Endothelial cell of umbilical vein (primary cell): Measurements from ENCODE around the gene BCAR1. TPM values are rescaled to one million over a fixed set of nuclear protein-coding genes. Genes with fewer than 3 reads are reported as not detected.

ENCODE experiments used
- BruUV-seq: library from RNA; stranded (reverse); fragments of 400-500 nt; replicated peaks from 2 replicates; lab custom pipeline; 2021; lab: Mats Ljungman, UMichigan
- CTCF ChIA-PET: fragments of 300-600, 350-600 bp; sonication (Branson Sonifier 250); formaldehyde crosslinking; loops from one replicate; lab custom pipeline; 2021; ENCODE audit warnings: antibody characterized with exemption, inconsistent platforms; lab: Charles Lee
- POLR2A ChIA-PET: fragments of 300-600, 350-600 bp; sonication (Branson Sonifier 250); formaldehyde crosslinking; loops from one replicate; lab custom pipeline; 2021; ENCODE audit warnings: antibody characterized with exemption, inconsistent platforms; lab: Charles Lee
- DNase-seq: peaks from one replicate; pipeline ENCODE4 v3.0.0-alpha.2; 2011; ENCODE audit warnings: low read depth, low spot score
- FAIRE-seq: peaks from 2 replicates; lab custom pipeline; 2011; peaks lifted over from hg19 to GRCh38; lab: Jason Lieb, UNC
- H2AFZ ChIP-seq: 2 replicates; pipeline ENCODE4 v1.6.0; 2012; ENCODE audit warnings: low read depth, low read length, control low read depth, inconsistent platforms
- H3K27ac ChIP-seq: 2 replicates; pipeline ENCODE4 v1.5.1; 2011; ENCODE audit warnings: low read depth, mild to moderate bottlenecking, control low read depth, low read length, moderate library complexity; ENCODE audit not compliant: insufficient read depth
- H3K27me3 ChIP-seq, 2 experiments: 2 replicates each; pipeline versions ENCODE4 v1.6.0 to v1.6.1; 2011; ENCODE audit warnings: low read length in 2 of 2, mixed read lengths in 1 of 2; ENCODE audit not compliant: control insufficient read depth in 2 of 2, insufficient read depth in 2 of 2
- H3K36me3 ChIP-seq, 2 experiments: 2 replicates in 1 of 2; 3 replicates in 1 of 2; pipeline ENCODE4 v1.5.1; 2011; ENCODE audit warnings: low read length in 2 of 2, mild to moderate bottlenecking in 1 of 2, moderate library complexity in 1 of 2; ENCODE audit not compliant: control insufficient read depth in 2 of 2, insufficient read depth in 2 of 2; ENCODE audit errors: extremely low read depth in 1 of 2
- H3K4me1 ChIP-seq: 3 replicates; pipeline ENCODE4 v1.5.1; 2011; ENCODE audit warnings: mild to moderate bottlenecking, low read length; ENCODE audit not compliant: control insufficient read depth, insufficient read depth; ENCODE audit errors: extremely low read depth
- H3K4me2 ChIP-seq: 2 replicates; pipeline ENCODE4 v1.6.1; 2011; ENCODE audit warnings: low read length, control low read depth, mixed read lengths; ENCODE audit not compliant: insufficient read depth
- H3K4me3 ChIP-seq, 3 experiments: fragments of 200-600 bp in 1 of 3; sonication (generic), shearing (Covaris generic) in 1 of 3; replicated peaks in 1 of 3; 2 replicates each; pipeline ENCODE4 v1.5.1; 2011 to 2016; ENCODE audit warnings: control low read depth in 3 of 3, low read length in 3 of 3, mild to moderate bottlenecking in 2 of 3, inconsistent platforms in 1 of 3, low read depth in 1 of 3, moderate library complexity in 1 of 3; ENCODE audit not compliant: insufficient read depth in 1 of 3
- H3K79me2 ChIP-seq: 2 replicates; pipeline ENCODE4 v1.6.0; 2012; ENCODE audit warnings: low read length, inconsistent platforms; ENCODE audit not compliant: control insufficient read depth, insufficient read depth
- H3K9ac ChIP-seq: replicated peaks from 2 replicates; pipeline ENCODE3; 2011; ENCODE audit warnings: low read length, control low read depth; ENCODE audit not compliant: insufficient read depth; ENCODE audit errors: extremely low read depth
- H3K9me1 ChIP-seq: replicated peaks from 3 replicates; pipeline ENCODE4 v1.6.0; 2011; ENCODE audit warnings: mild to moderate bottlenecking, low read length; ENCODE audit not compliant: control insufficient read depth, insufficient read depth; ENCODE audit errors: extremely low read depth
- H3K9me3 ChIP-seq: replicated peaks from 2 replicates; pipeline ENCODE4 v1.5.1; 2012; ENCODE audit warnings: low read length, inconsistent platforms; ENCODE audit not compliant: control insufficient read depth, insufficient read depth
- H4K20me1 ChIP-seq: replicated peaks from 2 replicates; pipeline ENCODE3; 2011; ENCODE audit warnings: mild to moderate bottlenecking, low read length; ENCODE audit not compliant: control insufficient read depth, insufficient read depth; ENCODE audit errors: extremely low read depth
- EZH2 ChIP-seq: IDR thresholded peaks from 2 replicates; pipeline ENCODE4 v1.6.1; 2012; ENCODE audit warnings: borderline replicate concordance, low read depth, mild to moderate bottlenecking, moderate library complexity, low read length, inconsistent platforms; ENCODE audit not compliant: severe bottlenecking
- FOS ChIP-seq: IDR thresholded peaks from 2 replicates; pipeline ENCODE4 v1.6.1; 2011; ENCODE audit warnings: mild to moderate bottlenecking, low read length, moderate library complexity, borderline replicate concordance; ENCODE audit not compliant: insufficient read depth
- GATA2 ChIP-seq: IDR thresholded peaks from 2 replicates; pipeline ENCODE4 v1.7.0; 2011; ENCODE audit warnings: low read depth, mild to moderate bottlenecking, moderate library complexity, mixed read lengths, low read length; ENCODE audit not compliant: insufficient read length, insufficient read depth
- JUN ChIP-seq: IDR thresholded peaks from 2 replicates; pipeline ENCODE4 v1.6.1; 2011; ENCODE audit warnings: borderline replicate concordance, low read depth; ENCODE audit not compliant: insufficient read length, insufficient read depth
- MYC ChIP-seq: IDR thresholded peaks from one replicate; pipeline ENCODE4 v1.6.1; 2011; ENCODE audit warnings: mild to moderate bottlenecking, low read depth, low read length
- POLR2A ChIP-seq: IDR thresholded peaks from 2 replicates; pipeline ENCODE4 v1.6.1; 2012; ENCODE audit warnings: low read depth, mild to moderate bottlenecking, control low read depth, low read length
- POLR2AphosphoS5 ChIP-seq: IDR thresholded peaks from 2 replicates; pipeline ENCODE4 v1.6.1; 2012; ENCODE audit warnings: low read depth, mild to moderate bottlenecking, control low read depth, low read length, moderate library complexity; ENCODE audit not compliant: insufficient read depth
- dilution Hi-C: fragments of 300-500 bp; cut with MboI; formaldehyde crosslinking; loops from one replicate; pipeline ENCODE4 v1.15.0; 2019; ENCODE audit warnings: low sequenced_read_pairs; ENCODE audit not compliant: extremely low pct_ligation_motif_present
- intact Hi-C: fragments of 100-400 bp; cut with micrococcal nuclease; formaldehyde crosslinking; loops from one replicate; pipeline ENCODE4 v1.10.0; 2022
- polyA plus RNA-seq, 4 experiments: library from polyadenylated mRNA; depleted of rRNA in 3 of 4; stranded (reverse) in 3 of 4; unstranded in 1 of 4; fragments of >200 nt; gene quantifications; 2 replicates each; pipeline versions ENCODE4 v1.2.1 to v1.2.3, GENCODE V29; 2011 to 2012; ENCODE audit warnings: missing spikeins in 1 of 4
- total RNA-seq: library from RNA; stranded (reverse); gene quantifications from 2 replicates; pipeline ENCODE4 v1.2.3, GENCODE V29; 2021
- TF ChIP-seq, protein P1 (sequence below): IDR thresholded peaks from 2 replicates; pipeline ENCODE4 v1.6.1; 2011; ENCODE audit not compliant: insufficient read depth, insufficient read length
- TF ChIP-seq, protein P2 (sequence below), 2 donors: IDR thresholded peaks; 1 replicate in 1 of 2; 2 replicates in 1 of 2; pipeline ENCODE4 v1.5.1; 2011; ENCODE audit warnings: low read length in 2 of 2, mild to moderate bottlenecking in 2 of 2, moderate library complexity in 2 of 2, control low read depth in 1 of 2, inconsistent platforms in 1 of 2, low read depth in 1 of 2; ENCODE audit not compliant: insufficient read depth in 1 of 2; ENCODE audit errors: extremely low read depth in 1 of 2

BCAR1 gene
- total and polyA plus RNA-seq, 2 donors (not counting 3 experiments of a cell fraction or from before 2014, with no cell fraction given): 171 to 267 TPM

- Histone ChIP-seq H3K27me3 (no peaks in the 10 kb centered on the region), H3K27ac (peak overlapping the region; percentile 72), H3K4me3 (no peak overlapping the region), H3K4me1 (peaks cover 27% of the 10 kb centered on the region), H3K79me2 (no peaks in the 10 kb centered on the region), H3K4me2 (no peak overlapping the region), H3K36me3 (no peaks in the 10 kb centered on the region), H2AFZ (no peak overlapping the region), H3K9me1 (no peaks in the 10 kb centered on the region), H3K9me3 (no peaks in the 10 kb centered on the region), H3K9ac (no peak overlapping the region), H4K20me1 (no peaks in the 10 kb centered on the region)
- ChIA-PET POLR2A (interaction anchor here (0.6 kb wide), 1 partner anchor 80 kb away, joined by 5 read pairs; no protein-coding TSS in a partner anchor), CTCF (interaction anchor here (1.0 to 3.0 kb wide), 4 partner anchors 8 to 98 kb away, joined by 4 to 9 read pairs (median 6); no protein-coding TSS in a partner anchor)
- dilution Hi-C loops (no loop called here), intact Hi-C loops (loop anchor here (2.0 kb wide), 1 partner anchor 15 kb away; no protein-coding TSS in a partner anchor)
- TF ChIP-seq, protein P1, sequence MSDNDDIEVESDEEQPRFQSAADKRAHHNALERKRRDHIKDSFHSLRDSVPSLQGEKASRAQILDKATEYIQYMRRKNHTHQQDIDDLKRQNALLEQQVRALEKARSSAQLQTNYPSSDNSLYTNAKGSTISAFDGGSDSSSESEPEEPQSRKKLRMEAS: no peak
- no peak for TF ChIP-seq GATA2
- TF ChIP-seq, protein P2, sequence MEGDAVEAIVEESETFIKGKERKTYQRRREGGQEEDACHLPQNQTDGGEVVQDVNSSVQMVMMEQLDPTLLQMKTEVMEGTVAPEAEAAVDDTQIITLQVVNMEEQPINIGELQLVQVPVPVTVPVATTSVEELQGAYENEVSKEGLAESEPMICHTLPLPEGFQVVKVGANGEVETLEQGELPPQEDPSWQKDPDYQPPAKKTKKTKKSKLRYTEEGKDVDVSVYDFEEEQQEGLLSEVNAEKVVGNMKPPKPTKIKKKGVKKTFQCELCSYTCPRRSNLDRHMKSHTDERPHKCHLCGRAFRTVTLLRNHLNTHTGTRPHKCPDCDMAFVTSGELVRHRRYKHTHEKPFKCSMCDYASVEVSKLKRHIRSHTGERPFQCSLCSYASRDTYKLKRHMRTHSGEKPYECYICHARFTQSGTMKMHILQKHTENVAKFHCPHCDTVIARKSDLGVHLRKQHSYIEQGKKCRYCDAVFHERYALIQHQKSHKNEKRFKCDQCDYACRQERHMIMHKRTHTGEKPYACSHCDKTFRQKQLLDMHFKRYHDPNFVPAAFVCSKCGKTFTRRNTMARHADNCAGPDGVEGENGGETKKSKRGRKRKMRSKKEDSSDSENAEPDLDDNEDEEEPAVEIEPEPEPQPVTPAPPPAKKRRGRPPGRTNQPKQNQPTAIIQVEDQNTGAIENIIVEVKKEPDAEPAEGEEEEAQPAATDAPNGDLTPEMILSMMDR (IDR thresholded peaks at IDR 0.05; ENCODE audit: extremely low read depth in 1 of 2, insufficient read depth in 1 of 2, low read depth in 1 of 2, low read length in 2 of 2): no peak
- TF ChIP-seq EZH2: no peak
- TF ChIP-seq POLR2AphosphoS5: no peak
- no peak for TF ChIP-seq FOS
- no peak for TF ChIP-seq MYC
- no peak for TF ChIP-seq JUN
- no peak for TF ChIP-seq POLR2A
- no peak for DNase-seq
- FAIRE-seq: no peak
- BruUV-seq: no TSS peak
Observed at GRCh38 chr16:75287708-75288107, 36.3 kb upstream of the BCAR1 start.
